Stimulated activated CD4-positive, alpha-beta T cell treated with anti-CD3 and anti-CD28 coated beads, Interleukin-1b, Interleukin-23, amount 100 ng/mL, for 4 hours (primary cell): ENCODE measurements around the gene KRTAP10-1.

Experiments
- DNase-seq, 2 donors: peaks; one replicate each; pipeline ENCODE4 v3.0.0-alpha.2; 2020; ENCODE audit warnings: low read depth in 2 of 2

KRTAP10-1 gene

DNA sequence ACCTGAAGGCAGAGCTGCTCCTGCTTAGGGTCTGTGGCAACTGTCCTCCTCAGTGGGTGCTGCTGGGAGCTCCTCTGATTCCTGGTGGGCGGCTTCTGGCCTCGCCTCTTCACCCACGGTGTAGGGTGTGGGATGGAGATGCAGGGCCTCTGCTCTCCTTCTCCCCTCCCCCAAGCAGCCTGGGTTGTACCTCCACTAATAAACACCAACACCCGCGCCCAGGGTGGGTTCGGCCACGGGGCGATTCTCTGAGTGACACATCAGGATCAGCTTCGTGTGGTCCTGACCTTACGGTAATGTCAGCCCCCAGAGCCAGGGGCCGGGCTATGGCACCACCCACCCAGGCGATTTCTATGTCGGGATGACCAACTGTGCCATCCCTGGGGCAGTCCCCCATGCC, 23.7 kb downstream of the KRTAP10-1 start:
- no peak for DNase-seq

GRCh38 chr21:44515359-44516165, 24.4 kb downstream of the KRTAP10-1 start:
- no peak for DNase-seq

GRCh38 chr21:44514746-44515358, 25.1 kb downstream of the KRTAP10-1 start:
- no peak for DNase-seq

DNA sequence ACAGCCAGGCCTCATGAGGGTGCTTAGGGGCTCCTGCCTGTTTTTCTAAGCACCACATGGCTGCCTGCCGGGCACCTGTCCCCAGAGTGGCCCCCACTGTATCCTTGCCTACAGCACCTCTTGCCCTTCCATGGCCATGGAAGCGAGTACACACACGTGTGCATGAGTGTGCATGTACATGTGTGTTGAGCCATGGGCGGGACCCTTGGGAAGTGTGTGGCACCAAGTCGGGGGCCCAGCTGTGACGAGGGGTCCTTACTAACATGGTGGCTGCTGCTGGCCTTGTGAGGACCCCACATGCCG, 25.8 kb downstream of the KRTAP10-1 start:
- no peak for DNase-seq

DNA sequence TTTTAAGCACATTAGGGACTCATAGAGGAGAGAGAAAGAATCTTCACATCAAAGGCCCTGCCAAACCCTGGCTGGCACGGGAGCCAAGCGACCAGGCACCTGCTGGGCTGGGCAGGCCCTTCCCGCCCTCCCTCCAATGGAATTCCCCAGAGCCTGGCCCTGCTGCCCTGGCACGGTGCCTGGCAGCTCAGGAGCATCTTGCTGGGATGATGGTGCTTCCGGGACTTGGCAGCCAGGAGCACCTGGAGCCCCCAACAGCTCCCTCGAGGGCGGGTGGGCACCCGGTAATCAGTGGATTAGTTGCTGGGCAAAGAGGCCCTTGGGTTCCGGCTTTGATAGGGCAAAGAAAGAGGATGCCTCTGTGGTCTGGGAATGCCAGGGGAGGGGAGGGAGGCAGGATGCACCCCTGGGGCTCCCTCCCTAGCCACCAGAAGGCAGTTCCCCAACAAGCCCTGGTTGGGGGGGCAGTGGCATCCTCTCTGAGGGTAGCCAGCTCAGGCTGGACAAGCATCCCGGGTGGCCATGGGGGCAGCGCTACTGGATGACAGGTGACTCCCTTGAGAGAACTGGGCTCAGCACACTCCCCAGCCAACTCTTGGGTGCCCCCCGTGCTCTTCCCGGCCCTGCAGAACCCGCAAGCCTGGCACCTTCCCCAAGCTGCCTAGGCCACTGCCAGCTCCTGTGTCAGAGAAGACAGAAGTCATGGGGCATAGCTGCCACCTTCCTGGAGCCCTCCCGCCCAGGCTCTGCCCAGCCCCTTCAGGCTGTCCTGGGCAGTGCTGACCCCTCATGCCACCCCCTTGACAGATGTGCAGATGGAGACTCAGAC, 26.4 kb downstream of the KRTAP10-1 start:
- DNase-seq, result no peak

DNA sequence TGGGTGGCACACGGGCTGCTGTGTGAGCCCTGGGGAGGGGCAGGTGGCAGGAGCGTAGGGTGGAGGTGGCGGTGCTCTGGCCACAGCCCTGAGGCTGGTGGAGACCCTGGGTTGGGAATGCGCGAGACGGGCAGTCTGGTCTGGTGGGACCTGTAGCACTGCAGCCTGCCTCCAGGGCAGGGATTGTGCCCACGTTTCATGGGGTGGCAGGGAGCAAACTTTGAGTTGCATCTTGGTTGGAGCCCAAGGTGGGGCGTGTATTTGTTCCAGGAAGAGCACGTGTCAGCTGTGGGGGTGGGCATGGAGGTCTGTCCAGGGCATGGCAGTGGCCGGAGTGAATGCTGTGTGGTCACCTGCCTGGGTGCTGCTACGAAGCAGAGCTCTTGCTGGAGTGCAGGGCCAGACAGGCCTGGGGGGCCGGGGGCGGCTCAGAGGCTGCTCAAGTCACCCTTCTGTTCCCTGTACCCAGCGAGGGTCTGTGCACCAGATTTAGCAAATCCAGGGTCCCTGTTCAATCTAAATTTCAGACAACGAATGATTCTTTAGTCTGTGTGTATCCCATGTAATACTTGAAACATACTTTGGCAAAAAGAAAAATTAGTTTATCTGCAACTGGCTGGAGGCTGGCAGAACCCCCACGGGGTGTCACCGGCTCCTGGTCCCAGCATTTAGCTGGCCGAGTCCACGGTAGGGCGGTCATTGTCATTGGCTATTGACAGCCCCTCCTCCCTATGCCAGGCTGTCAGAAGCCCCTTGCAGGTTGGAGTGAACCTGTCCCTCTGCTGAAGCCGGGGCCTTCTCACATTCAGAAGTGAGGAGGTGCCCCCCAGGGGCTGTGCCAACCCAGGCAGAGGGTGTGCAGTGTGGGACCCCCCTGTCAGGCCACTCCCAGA, 27.3 kb downstream of the KRTAP10-1 start:
- DNase-seq, result no peak

DNA sequence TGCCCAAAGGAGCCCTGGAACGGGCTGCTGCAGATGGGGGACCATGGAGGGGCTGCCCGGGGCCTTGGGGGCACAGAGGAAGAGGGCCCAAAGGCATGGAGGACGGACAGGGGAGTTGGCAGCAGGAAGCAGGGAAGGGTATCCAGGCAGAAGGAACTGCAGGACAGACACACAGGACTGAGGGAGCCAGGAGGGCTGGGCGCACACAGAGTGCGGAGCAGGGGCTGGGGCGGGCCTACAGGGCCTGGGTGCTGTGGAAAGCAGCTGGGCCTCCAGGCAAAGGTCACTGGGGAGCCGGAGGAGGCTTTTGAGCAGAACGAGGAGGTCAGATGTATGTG, 28.1 kb downstream of the KRTAP10-1 start:
- no peak for DNase-seq

DNA sequence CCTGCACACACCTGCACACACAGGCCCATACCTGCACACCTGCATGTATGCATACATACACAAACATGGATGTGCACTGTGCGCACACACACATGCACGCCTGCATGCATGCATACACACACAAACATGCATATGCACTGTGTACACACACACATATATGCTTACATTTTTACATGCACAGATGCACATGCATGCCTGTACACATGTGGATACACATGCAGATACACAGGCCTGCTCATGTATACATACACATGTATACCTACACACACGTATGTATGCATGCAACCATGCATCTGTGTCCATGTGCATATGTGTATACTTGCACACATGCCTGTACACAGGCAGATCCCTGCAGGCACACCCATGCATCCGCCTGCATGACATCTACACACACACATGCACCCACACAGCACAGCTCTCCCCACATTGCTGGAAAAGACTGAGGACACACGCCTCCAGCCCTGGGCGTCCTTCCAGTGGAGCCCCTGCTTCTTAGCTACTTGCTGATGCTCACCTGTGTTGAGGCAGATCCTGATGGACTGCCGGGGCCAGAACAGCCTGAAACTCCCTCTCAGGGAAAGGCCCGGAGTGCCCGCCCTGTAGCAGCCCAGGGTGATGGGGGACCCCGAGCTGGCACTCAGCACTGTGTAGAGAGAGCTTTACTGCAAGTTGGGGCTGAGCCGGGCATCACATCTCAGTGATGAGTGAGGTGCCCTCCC, 28.6 kb downstream of the KRTAP10-1 start:
- DNase-seq, result no peak

DNA sequence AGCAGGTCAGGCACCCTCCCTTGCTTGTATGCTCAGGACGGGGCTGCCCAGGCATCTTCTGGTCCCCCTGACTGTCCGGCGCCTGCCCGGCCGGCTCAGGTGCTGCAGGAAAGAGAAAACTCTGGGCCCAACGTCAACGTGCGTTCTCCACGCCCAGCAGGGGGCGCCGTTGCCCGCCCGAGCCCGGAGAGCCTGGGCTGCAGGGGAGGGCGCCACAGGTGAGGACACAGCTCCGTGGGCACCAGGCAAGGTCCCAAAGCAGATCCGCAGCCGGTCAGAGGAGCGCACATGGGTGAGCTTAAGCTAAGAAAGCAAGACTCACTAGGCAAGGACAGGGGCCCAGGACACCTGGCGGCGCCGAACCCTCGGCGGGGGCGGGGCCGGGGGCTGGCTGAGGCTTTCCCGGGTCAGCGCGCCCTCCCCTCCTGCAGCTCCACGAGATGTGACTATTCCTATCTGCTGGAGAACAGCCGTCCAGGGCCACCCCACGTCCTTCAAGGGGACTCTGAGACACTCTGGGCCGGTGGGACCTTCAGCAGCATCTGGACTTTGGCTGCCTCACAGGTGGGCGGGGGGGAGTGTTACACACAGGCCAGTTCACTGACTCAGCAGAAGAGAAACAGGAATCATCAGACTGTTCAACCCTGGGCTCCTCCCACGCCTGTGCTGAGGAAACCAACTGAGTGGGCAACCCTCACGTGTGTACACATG, 29.3 kb downstream of the KRTAP10-1 start:
- DNase-seq, result peak; percentile 78 to 79

DNA sequence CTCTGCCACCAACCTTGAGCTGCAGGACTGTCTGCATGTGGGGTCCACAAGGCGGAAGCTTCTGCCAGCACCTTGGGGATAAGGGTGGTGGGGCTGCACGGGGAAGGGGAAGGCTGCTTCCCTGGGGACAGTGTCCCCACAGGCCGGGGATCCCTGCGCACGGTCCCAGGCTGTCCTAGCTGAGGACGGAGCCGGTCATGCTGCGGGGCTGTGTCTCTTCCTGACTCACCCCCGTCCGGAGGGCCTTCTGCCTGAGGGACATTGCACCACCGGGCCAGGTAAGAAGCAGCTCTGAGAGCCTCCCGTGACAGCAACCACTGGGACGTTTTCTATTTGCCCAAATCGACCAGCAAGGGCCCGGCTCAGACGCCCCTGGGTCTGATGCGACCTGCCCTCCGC, 29.9 kb downstream of the KRTAP10-1 start:
- DNase-seq, result no peak

DNA sequence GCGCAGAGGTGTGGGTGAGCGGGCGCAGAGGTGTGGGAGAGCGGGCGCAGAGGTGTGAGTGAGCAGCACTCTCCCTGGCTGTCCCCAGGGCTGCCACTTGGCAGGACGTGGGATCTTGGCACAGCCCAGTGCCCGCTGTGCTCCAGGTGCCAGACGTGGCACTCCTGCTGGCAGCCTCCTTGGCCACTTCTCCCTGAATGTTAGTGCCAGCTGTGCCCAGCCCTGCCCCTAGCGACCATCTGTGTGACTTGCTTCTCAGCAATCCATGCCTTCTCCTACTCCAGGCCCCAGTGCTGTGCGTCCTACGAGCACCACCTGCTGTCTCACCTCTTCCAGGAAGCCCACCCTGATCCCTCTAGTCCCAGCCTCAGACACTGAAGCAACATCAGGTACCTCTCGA, 30.5 kb downstream of the KRTAP10-1 start:
- no peak for DNase-seq

DNA sequence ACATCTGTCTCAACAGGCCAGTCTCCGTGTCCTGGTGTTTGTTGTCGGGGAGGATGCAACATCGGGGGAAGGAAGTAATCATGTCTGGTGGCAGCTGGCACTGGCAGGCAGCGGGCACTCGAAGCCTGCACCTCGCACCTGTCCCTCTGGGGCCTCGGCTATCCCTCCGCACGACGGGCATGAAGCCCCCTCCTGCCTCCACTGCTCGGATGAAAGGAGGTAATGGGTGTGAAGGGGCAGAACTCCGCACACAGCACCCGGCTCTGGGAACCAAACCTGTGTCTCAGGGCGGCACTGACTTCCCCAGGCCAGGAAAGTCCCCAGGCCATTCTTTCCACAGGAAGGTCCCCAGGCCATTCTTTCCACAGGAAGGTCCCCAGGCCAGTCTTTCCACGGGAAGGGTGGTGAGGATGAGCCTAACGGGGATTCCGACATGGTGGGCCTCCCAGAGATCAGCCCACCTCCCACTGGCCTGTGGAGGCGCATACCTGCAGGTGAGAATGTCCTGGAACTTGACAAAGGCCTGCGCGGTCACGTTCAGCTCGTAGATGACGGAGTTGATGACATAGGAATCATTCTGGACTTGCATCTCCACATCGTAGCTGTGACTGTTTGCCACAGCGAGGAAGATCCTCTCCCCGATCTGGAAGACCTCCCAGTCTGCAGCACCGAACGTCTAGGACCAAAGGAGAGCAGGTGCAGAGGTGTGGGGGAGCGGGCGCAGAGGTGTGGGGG, 31.1 kb downstream of the KRTAP10-1 start:
- no peak for DNase-seq

- DNase-seq, result no peak
Observed at GRCh38 chr21:44508426-44508710, 31.6 kb downstream of the KRTAP10-1 start.

GRCh38 chr21:44507673-44508425, 32.1 kb downstream of the KRTAP10-1 start:
- DNase-seq, result no peak

- no peak for DNase-seq
Observed at GRCh38 chr21:44506279-44507255, 33.4 kb downstream of the KRTAP10-1 start.

GRCh38 chr21:44505673-44506278, 34.2 kb downstream of the KRTAP10-1 start:
- DNase-seq, result no peak

- DNase-seq, result no peak
Observed at GRCh38 chr21:44503901-44504399, 36.0 kb downstream of the KRTAP10-1 start.
